ENCODE results near the gene CHRNE.

GRCh38 chr17:4852567-4853207 is 50.2 kb downstream of the CHRNE start:
- no peak for TF ChIP-seq POLR2A (IDR thresholded peaks at IDR 0.05; ENCODE audit: low read depth)
- TF ChIP-seq CTCF (IDR thresholded peaks at IDR 0.05): no peak

All from esophagus muscularis mucosa (tissue), 3 donors.